ENCODE measurements around the gene ZNF280B.

- TF ChIP-seq CTCF (IDR thresholded peaks at IDR 0.05; ENCODE audit: poor library complexity, severe bottlenecking) (no peak), SMC3 (conservative IDR thresholded peaks at IDR 0.05; ENCODE audit: poor library complexity) (no peak), EP300 (conservative IDR thresholded peaks at IDR 0.05; ENCODE audit: poor library complexity, severe bottlenecking) (no peak), EZH2 (IDR thresholded peaks at IDR 0.05; ENCODE audit: borderline replicate concordance, insufficient read depth, low read length, poor library complexity, severe bottlenecking) (no peak), POLR2AphosphoS5 (IDR thresholded peaks at IDR 0.05) (no peak), TAF1 (IDR thresholded peaks at IDR 0.05; ENCODE audit: low read depth) (no peak), REST (IDR thresholded peaks at IDR 0.05; ENCODE audit: borderline replicate concordance) (no peak), MXI1 (conservative IDR thresholded peaks at IDR 0.05; ENCODE audit: poor library complexity, severe bottlenecking) (no peak), RAD21 (conservative IDR thresholded peaks at IDR 0.05) (no peak)
These were observed 29.4 kb downstream of the ZNF280B start for GRCh38 chr22:22479116-22479515.

Measured in neural cell (in vitro differentiated cells).